ENCODE data around the gene PRDX2. TPM values are rescaled to one million over a fixed set of nuclear protein-coding genes. Genes with fewer than 3 reads are reported as not detected.

Gene PRDX2
- total RNA-seq, 1 experiment from 2014 or later, result 406 TPM

DNA sequence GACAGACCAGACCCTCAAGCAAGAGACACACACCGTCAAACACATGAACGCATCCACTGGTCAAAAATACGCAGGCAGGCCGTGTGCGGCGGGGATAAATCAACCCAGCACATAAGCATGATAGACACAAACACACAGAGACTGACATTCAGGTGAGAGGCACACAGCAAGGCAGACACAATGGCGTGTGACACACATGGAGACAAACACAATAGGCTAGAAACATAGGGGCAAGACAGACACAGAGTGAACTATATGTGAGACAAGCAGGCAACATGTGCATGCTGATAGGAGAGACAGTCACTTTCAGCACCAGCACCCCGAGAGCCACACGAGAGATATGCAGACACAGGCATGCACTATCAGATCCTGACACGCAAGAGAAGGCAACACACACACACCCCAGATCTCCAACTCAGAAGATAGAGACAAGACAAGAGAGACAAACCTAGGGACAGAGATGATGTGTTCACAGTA, 17.2 kb downstream of the PRDX2 start:
- Histone ChIP-seq H3K9me3 (ENCODE audit: low read depth, low read length, poor library complexity, severe bottlenecking) (no peaks in the 10 kb centered on the region), H3K27me3 (replicated peaks; ENCODE audit: insufficient read depth, low read depth, low read length, poor library complexity) (no peaks in the 10 kb centered on the region), H3K4me1 (ENCODE audit: insufficient read depth, low read length, poor library complexity, severe bottlenecking) (peaks cover 51% of the 10 kb centered on the region), H3K36me3 (ENCODE audit: insufficient read depth, low read length, poor library complexity, severe bottlenecking) (no peaks in the 10 kb centered on the region), H3K4me3 (ENCODE audit: low read depth, low read length, poor library complexity, severe bottlenecking) (no peak overlapping the region), H3K27ac (ENCODE audit: low read depth, low read length, poor library complexity, severe bottlenecking) (peak overlapping the region; percentile 96)
- no peak for TF ChIP-seq EZH2 (IDR thresholded peaks at IDR 0.05; ENCODE audit: borderline replicate concordance, low read depth, low read length, poor library complexity, severe bottlenecking)
- TF ChIP-seq, protein P1, sequence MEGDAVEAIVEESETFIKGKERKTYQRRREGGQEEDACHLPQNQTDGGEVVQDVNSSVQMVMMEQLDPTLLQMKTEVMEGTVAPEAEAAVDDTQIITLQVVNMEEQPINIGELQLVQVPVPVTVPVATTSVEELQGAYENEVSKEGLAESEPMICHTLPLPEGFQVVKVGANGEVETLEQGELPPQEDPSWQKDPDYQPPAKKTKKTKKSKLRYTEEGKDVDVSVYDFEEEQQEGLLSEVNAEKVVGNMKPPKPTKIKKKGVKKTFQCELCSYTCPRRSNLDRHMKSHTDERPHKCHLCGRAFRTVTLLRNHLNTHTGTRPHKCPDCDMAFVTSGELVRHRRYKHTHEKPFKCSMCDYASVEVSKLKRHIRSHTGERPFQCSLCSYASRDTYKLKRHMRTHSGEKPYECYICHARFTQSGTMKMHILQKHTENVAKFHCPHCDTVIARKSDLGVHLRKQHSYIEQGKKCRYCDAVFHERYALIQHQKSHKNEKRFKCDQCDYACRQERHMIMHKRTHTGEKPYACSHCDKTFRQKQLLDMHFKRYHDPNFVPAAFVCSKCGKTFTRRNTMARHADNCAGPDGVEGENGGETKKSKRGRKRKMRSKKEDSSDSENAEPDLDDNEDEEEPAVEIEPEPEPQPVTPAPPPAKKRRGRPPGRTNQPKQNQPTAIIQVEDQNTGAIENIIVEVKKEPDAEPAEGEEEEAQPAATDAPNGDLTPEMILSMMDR (conservative IDR thresholded peaks at IDR 0.05; ENCODE audit: low read depth, low read length), result no peak
- ChIA-PET POLR2A (ENCODE audit: low non-redundant PET) (no interaction called here), CTCF (no interaction called here)
- no TSS peak for BruUV-seq (replicated peaks)
- intact Hi-C loops (cut with micrococcal nuclease; ENCODE audit: unreplicated experiment), result no loop called here
- no peak for DNase-seq (ENCODE audit: low spot score)

DNA sequence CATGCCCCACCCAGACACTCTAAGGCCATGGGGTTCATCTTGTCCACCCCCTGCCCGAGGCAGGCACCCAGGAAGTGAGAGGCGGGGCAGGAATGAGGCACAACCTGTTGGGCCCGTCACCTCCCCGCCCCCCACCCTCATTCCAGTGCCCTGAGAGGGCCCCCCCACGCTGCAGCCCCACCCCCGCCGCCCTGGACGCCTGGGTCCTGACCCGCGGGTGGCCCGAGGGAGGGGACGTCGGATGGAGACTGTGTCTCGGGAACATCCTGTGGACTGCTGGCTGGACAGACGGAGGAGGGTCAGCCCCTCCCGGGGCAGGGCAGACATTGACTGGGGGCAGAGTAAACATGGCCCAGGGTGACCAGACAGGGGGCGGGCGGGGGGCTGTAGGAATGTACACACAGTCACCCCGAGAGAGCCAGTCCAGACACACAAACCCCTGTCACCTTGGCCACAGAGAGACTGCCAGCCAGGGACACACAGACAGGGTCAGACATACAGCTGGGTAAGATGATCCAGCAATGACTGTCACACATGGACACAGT, 17.7 kb downstream of the PRDX2 start:
- Histone ChIP-seq H3K27ac (ENCODE audit: low read depth, low read length, poor library complexity, severe bottlenecking) (peak overlapping the region; percentile 96), H3K9me3 (ENCODE audit: low read depth, low read length, poor library complexity, severe bottlenecking) (no peaks in the 10 kb centered on the region), H3K27me3 (replicated peaks; ENCODE audit: insufficient read depth, low read depth, low read length, poor library complexity) (no peaks in the 10 kb centered on the region), H3K36me3 (ENCODE audit: insufficient read depth, low read length, poor library complexity, severe bottlenecking) (no peaks in the 10 kb centered on the region), H3K4me3 (ENCODE audit: low read depth, low read length, poor library complexity, severe bottlenecking) (no peak overlapping the region), H3K4me1 (ENCODE audit: insufficient read depth, low read length, poor library complexity, severe bottlenecking) (peaks cover 51% of the 10 kb centered on the region)
- no peak for TF ChIP-seq EZH2 (IDR thresholded peaks at IDR 0.05; ENCODE audit: borderline replicate concordance, low read depth, low read length, poor library complexity, severe bottlenecking)
- TF ChIP-seq, protein P1 (conservative IDR thresholded peaks at IDR 0.05; ENCODE audit: low read depth, low read length), result no peak
- intact Hi-C loops (cut with micrococcal nuclease; ENCODE audit: unreplicated experiment), result no loop called here
- ChIA-PET CTCF (no interaction called here), POLR2A (ENCODE audit: low non-redundant PET) (no interaction called here)
- BruUV-seq (replicated peaks), result no TSS peak
- DNase-seq (ENCODE audit: low spot score), result no peak

DNA sequence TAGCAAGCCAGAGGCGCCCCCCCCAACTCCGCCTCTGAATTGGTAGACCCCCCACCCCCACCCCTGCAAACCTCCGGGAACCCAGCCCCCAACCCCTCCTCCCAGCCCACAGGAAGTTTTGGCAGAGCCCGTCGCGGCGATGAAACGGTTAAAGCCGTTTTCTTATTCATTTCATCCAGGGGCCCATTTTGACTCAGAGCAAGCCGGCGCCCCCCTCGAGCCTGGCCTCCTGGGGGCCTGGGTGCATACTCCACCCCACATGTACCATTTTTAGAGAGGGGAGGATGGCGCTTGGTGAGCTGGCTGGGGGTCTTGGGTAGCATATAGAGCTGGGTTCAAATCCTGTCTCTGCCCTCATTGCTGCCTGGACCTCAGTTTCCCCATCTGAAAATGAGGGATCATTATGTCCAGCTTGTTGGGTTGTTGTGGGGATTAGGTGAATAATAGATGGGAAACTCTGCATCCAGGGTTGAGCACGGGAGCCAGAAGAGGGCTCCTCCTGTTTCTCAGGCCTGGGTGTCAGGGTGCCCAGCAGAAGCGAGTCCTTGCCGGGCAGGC, 18.2 kb downstream of the PRDX2 start:
- Histone ChIP-seq H3K36me3 (ENCODE audit: insufficient read depth, low read length, poor library complexity, severe bottlenecking) (no peaks in the 10 kb centered on the region), H3K27ac (ENCODE audit: low read depth, low read length, poor library complexity, severe bottlenecking) (peak overlapping the region; percentile 96), H3K4me3 (ENCODE audit: low read depth, low read length, poor library complexity, severe bottlenecking) (peak overlapping the region; percentile 57), H3K27me3 (replicated peaks; ENCODE audit: insufficient read depth, low read depth, low read length, poor library complexity) (no peaks in the 10 kb centered on the region), H3K9me3 (ENCODE audit: low read depth, low read length, poor library complexity, severe bottlenecking) (no peaks in the 10 kb centered on the region), H3K4me1 (ENCODE audit: insufficient read depth, low read length, poor library complexity, severe bottlenecking) (peaks cover 51% of the 10 kb centered on the region)
- ChIA-PET POLR2A (ENCODE audit: low non-redundant PET) (no interaction called here), CTCF (interaction anchor here (0.5 to 1.0 kb wide), 2 partner anchors 17 to 63 kb away, joined by 3 to 5 read pairs; no protein-coding TSS in a partner anchor)
- no TSS peak for BruUV-seq (replicated peaks)
- intact Hi-C loops (cut with micrococcal nuclease; ENCODE audit: unreplicated experiment), result no loop called here
- DNase-seq (ENCODE audit: low spot score), result no peak
- TF ChIP-seq EZH2 (IDR thresholded peaks at IDR 0.05; ENCODE audit: borderline replicate concordance, low read depth, low read length, poor library complexity, severe bottlenecking), result no peak
- TF ChIP-seq, protein P1 (conservative IDR thresholded peaks at IDR 0.05; ENCODE audit: low read depth, low read length), result no peak

All from A673 (cell line).